Neural cell (in vitro differentiated cells): ENCODE data around the gene SMCO4. TPM values are rescaled to one million over a fixed set of nuclear protein-coding genes. Genes with fewer than 3 reads are reported as not detected.

Experiments used
- H2AFZ ChIP-seq: fragments of 200-600, 300-800 bp; sonication (generic), shearing (Covaris generic); 2 replicates; pipeline ENCODE4 v1.6.0; 2014; ENCODE audit warnings: low read depth, mild to moderate bottlenecking, antibody characterized with exemption, low read length, moderate library complexity
- H3F3A ChIP-seq: fragments of 200-600 bp; shearing (Covaris generic); 2 replicates; pipeline ENCODE4 v1.6.1; 2016; ENCODE audit warnings: mild to moderate bottlenecking, moderate library complexity, mixed read lengths, antibody characterized with exemption, low read length; ENCODE audit not compliant: insufficient read depth, poor library complexity, severe bottlenecking
- H3K27ac ChIP-seq: fragments of 200-600, 300-800 bp; sonication (generic), shearing (Covaris generic); 2 replicates; pipeline ENCODE4 v1.5.1; 2014; ENCODE audit warnings: mild to moderate bottlenecking, low read length, moderate library complexity
- H3K27me3 ChIP-seq: fragments of 300-800, 200-600 bp; sonication (generic), shearing (Covaris generic); 2 replicates; pipeline ENCODE4 v1.6.0; 2014; ENCODE audit warnings: mild to moderate bottlenecking, low read depth, low read length, moderate library complexity; ENCODE audit not compliant: insufficient read depth
- H3K36me3 ChIP-seq: fragments of 300-800, 200-600 bp; sonication (generic), shearing (Covaris generic); 2 replicates; pipeline ENCODE4 v1.5.1; 2014; ENCODE audit warnings: mild to moderate bottlenecking, antibody characterized with exemption, low read length, moderate library complexity; ENCODE audit not compliant: insufficient read depth
- H3K4me2 ChIP-seq: fragments of 300-800, 200-600 bp; sonication (generic), shearing (Covaris generic); 2 replicates; pipeline ENCODE4 v1.6.0; 2014; ENCODE audit warnings: mild to moderate bottlenecking, low read length
- H3K4me3 ChIP-seq: fragments of 300-800, 200-600 bp; sonication (generic), shearing (Covaris generic); 2 replicates; pipeline ENCODE4 v1.5.1; 2014; ENCODE audit warnings: mild to moderate bottlenecking, low read length, moderate library complexity
- H3K79me2 ChIP-seq: fragments of 200-600 bp; shearing (Covaris generic); replicated peaks from 2 replicates; pipeline ENCODE4 v1.6.0; 2014; ENCODE audit warnings: mild to moderate bottlenecking, low read length, moderate library complexity; ENCODE audit not compliant: insufficient read depth
- H3K9ac ChIP-seq: fragments of 300-800, 200-600 bp; sonication (generic), shearing (Covaris generic); 2 replicates; pipeline ENCODE4 v1.6.1; 2016; ENCODE audit warnings: mild to moderate bottlenecking, low read length, mixed read lengths
- H3K9me2 ChIP-seq: fragments of 200-600 bp; shearing (Covaris generic); 2 replicates; pipeline ENCODE4 v1.6.1; 2016; ENCODE audit warnings: mild to moderate bottlenecking, low read length, mixed read lengths; ENCODE audit not compliant: insufficient read depth
- H3K9me3 ChIP-seq: fragments of 200-600, 300-800 bp; sonication (generic), shearing (Covaris generic); 2 replicates; pipeline ENCODE4 v1.6.1; 2016; ENCODE audit warnings: mild to moderate bottlenecking, mixed run types, low read length, moderate library complexity, mixed read lengths
- H4K20me1 ChIP-seq: fragments of 200-600 bp; shearing (Covaris generic); 2 replicates; pipeline ENCODE4 v1.6.1; 2016; ENCODE audit warnings: mild to moderate bottlenecking, mixed run types; ENCODE audit not compliant: insufficient read depth
- EZH2 ChIP-seq: fragments of 200-600, 300-800 bp; shearing (Covaris generic), sonication (generic); IDR thresholded peaks from 2 replicates; pipeline ENCODE4 v1.6.1; 2014; ENCODE audit warnings: antibody characterized with exemption, low read length, borderline replicate concordance, mild to moderate bottlenecking; ENCODE audit not compliant: insufficient read depth, poor library complexity, severe bottlenecking
- MXI1 ChIP-seq: fragments of 450-650 bp; conservative IDR thresholded peaks from 2 replicates; pipeline ENCODE4 v1.6.1; 2014; ENCODE audit warnings: antibody characterized with exemption, mild to moderate bottlenecking; ENCODE audit not compliant: poor library complexity, severe bottlenecking
- POLR2AphosphoS5 ChIP-seq: IDR thresholded peaks from 2 replicates; pipeline ENCODE4 v1.6.1; 2012
- RAD21 ChIP-seq: fragments of 450-650 bp; conservative IDR thresholded peaks from 2 replicates; pipeline ENCODE4 v1.6.1; 2014; ENCODE audit warnings: antibody characterized with exemption, mild to moderate bottlenecking, moderate library complexity
- SMC3 ChIP-seq: fragments of 450-650 bp; conservative IDR thresholded peaks from 2 replicates; pipeline ENCODE4 v1.6.1; 2014; ENCODE audit warnings: antibody characterized with exemption, mild to moderate bottlenecking, moderate library complexity; ENCODE audit not compliant: poor library complexity
- TAF1 ChIP-seq: IDR thresholded peaks from 2 replicates; pipeline ENCODE4 v1.6.1; 2012; ENCODE audit warnings: low read depth
- polyA plus RNA-seq: library from polyadenylated mRNA; depleted of rRNA; stranded (reverse); fragments of >200 nt; gene quantifications from 2 replicates; pipeline ENCODE4 v1.2.3, GENCODE V29; 2014
- TF ChIP-seq, protein P1 (sequence below): IDR thresholded peaks from 2 replicates; pipeline ENCODE4 v1.6.1; 2012; ENCODE audit warnings: borderline replicate concordance
- TF ChIP-seq, protein P2 (sequence below): fragments of 450-650 bp; IDR thresholded peaks from 2 replicates; pipeline ENCODE4 v1.5.1; 2014; ENCODE audit warnings: antibody characterized with exemption, mild to moderate bottlenecking, moderate library complexity; ENCODE audit not compliant: poor library complexity, severe bottlenecking

SMCO4 gene
- polyA plus RNA-seq, 1 donor from 2014 or later = 10.0 TPM

DNA sequence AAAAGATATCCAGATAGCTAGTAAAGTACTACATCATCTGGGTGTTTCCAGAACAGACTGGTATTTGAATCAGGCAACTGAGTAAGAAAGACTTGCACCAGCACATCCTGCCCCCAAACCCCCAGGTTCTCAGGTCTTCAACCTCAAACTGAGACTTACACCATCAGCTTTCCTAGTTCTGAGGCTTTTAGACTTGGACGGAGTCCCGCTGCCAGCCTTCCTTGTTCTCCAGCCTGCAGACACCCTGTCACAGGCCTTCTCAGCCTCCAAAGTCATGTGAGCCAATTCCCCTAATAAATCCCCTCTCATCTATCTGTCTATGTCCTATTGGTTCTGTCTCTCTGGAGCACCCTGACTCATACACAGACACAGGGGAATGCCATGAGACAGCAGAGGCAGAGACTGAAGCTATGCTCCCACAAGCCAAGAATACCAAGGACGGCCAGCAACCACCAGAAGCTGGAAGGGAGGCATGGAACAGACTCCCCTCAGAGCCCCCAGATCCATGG, 10.9 kb downstream of the SMCO4 start:
- Histone ChIP-seq H3K4me3 (no peak overlapping the region), H3K27ac (no peak overlapping the region), H4K20me1 (no peaks in the 10 kb centered on the region), H3K36me3 (no peaks in the 10 kb centered on the region), H3K27me3 (no peaks in the 10 kb centered on the region), H3K9me3 (no peaks in the 10 kb centered on the region), H3K4me2 (no peak overlapping the region), H3K9me2 (no peaks in the 10 kb centered on the region), H3K9ac (no peak overlapping the region), H3F3A (no peaks in the 10 kb centered on the region), H3K79me2 (no peaks in the 10 kb centered on the region), H2AFZ (no peak overlapping the region)
- no peak for TF ChIP-seq SMC3
- no peak for TF ChIP-seq EZH2
- no peak for TF ChIP-seq TAF1
- TF ChIP-seq MXI1 = no peak
- TF ChIP-seq, protein P1, sequence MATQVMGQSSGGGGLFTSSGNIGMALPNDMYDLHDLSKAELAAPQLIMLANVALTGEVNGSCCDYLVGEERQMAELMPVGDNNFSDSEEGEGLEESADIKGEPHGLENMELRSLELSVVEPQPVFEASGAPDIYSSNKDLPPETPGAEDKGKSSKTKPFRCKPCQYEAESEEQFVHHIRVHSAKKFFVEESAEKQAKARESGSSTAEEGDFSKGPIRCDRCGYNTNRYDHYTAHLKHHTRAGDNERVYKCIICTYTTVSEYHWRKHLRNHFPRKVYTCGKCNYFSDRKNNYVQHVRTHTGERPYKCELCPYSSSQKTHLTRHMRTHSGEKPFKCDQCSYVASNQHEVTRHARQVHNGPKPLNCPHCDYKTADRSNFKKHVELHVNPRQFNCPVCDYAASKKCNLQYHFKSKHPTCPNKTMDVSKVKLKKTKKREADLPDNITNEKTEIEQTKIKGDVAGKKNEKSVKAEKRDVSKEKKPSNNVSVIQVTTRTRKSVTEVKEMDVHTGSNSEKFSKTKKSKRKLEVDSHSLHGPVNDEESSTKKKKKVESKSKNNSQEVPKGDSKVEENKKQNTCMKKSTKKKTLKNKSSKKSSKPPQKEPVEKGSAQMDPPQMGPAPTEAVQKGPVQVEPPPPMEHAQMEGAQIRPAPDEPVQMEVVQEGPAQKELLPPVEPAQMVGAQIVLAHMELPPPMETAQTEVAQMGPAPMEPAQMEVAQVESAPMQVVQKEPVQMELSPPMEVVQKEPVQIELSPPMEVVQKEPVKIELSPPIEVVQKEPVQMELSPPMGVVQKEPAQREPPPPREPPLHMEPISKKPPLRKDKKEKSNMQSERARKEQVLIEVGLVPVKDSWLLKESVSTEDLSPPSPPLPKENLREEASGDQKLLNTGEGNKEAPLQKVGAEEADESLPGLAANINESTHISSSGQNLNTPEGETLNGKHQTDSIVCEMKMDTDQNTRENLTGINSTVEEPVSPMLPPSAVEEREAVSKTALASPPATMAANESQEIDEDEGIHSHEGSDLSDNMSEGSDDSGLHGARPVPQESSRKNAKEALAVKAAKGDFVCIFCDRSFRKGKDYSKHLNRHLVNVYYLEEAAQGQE = no peak
- TF ChIP-seq POLR2AphosphoS5 = no peak

DNA sequence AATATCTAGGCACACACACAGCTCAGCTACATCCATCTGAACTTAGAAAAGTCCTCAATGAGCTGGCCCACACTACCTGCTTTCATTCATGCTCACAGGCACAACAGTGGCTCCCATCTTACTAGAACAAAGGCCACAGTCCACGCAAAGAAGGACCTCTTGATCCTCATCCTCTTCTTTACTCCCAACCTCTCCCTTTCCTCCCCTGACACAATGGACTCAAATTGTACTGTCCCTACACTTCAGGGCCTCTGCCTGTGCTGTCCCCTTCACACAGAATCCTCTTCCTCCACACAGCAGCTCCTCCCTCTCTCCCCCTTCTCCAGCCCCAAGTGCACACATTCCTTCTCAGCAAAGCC, 12.7 kb downstream of the SMCO4 start:
- no peaks in the 10 kb centered on the region for H3K36me3 ChIP-seq
- H3K4me2 ChIP-seq = no peak overlapping the region
- H3K9ac ChIP-seq = no peak overlapping the region
- no peaks in the 10 kb centered on the region for H4K20me1 ChIP-seq
- H3K79me2 ChIP-seq = no peaks in the 10 kb centered on the region
- H3K27me3 ChIP-seq = no peaks in the 10 kb centered on the region
- no peaks in the 10 kb centered on the region for H3F3A ChIP-seq
- H3K9me2 ChIP-seq = no peaks in the 10 kb centered on the region
- no peak overlapping the region for H3K27ac ChIP-seq
- no peaks in the 10 kb centered on the region for H3K9me3 ChIP-seq
- H2AFZ ChIP-seq = no peak overlapping the region
- TF ChIP-seq EZH2 = no peak
- TF ChIP-seq, protein P2, sequence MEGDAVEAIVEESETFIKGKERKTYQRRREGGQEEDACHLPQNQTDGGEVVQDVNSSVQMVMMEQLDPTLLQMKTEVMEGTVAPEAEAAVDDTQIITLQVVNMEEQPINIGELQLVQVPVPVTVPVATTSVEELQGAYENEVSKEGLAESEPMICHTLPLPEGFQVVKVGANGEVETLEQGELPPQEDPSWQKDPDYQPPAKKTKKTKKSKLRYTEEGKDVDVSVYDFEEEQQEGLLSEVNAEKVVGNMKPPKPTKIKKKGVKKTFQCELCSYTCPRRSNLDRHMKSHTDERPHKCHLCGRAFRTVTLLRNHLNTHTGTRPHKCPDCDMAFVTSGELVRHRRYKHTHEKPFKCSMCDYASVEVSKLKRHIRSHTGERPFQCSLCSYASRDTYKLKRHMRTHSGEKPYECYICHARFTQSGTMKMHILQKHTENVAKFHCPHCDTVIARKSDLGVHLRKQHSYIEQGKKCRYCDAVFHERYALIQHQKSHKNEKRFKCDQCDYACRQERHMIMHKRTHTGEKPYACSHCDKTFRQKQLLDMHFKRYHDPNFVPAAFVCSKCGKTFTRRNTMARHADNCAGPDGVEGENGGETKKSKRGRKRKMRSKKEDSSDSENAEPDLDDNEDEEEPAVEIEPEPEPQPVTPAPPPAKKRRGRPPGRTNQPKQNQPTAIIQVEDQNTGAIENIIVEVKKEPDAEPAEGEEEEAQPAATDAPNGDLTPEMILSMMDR = no peak
- TF ChIP-seq MXI1 = no peak
- no peak for TF ChIP-seq RAD21
- H3K4me3 ChIP-seq = no peak overlapping the region
